ENCODE results near the gene ALG12. TPM values are rescaled to one million over a fixed set of nuclear protein-coding genes. Genes with fewer than 3 reads are reported as not detected.

The ALG12 gene
- total and polyA plus RNA-seq, 2 of the 13 experiments (the other 11 are each of a cell fraction or from before 2014, with no cell fraction given), result 7.8 to 15.8 TPM

DNA sequence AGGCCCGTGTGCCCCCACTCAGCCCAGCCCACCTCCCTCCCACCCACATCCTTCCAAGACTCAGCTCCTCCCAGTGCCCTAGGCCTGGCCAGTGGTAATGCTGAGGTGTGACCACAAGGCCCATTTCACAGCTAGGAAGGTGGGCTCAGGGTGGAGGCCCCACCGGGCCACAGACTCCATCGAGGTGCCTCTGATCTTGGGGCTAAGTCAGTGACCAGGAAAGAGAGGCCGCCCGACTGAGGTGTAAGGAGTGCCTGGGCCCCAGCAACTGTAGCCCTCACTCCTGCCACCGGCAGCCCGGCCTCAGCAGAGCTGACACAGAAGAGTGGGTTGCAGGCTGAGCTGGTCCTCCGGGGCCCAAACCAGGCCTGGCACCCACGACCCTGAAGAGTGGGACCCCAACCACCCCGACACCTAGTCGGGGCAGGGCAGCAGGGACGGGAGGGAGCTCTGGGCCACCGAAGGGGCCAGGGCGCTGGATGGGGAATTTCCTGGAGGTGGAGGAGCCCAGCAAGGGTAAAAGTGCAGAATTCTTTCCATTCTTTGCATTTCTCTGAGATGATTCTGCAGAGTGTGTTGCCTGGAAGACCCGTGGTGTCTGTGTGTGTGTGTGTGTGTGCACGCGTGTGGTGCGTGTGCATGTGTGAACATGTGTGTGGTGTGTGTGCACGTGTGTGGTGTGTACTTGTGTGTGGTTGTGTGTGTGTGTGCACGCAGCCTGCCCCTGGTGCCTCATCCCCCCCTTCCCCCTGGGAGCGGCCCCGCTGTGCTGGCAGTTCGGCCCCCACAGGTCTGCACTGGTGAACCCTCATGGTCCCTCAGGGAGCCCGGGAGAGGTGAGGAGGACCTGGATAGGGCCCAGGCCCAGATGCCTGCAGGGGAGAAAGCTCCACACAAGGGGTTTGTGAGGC lies 34.0 kb upstream of the ALG12 start (continued):
- TF ChIP-seq PRDM4 (CRISPR knock-in tag; IDR thresholded peaks at IDR 0.05; ENCODE audit: borderline replicate concordance), result no peak
- TF ChIP-seq NFKBIZ (CRISPR knock-in tag; IDR thresholded peaks at IDR 0.05), result 0 out of 2 replicates have a peak, but pooled peaks have one; percentile 56
- no peak; the same call in 1 of the 2 replicates for TF ChIP-seq FOSL1 (CRISPR knock-in tag; IDR thresholded peaks at IDR 0.05; ENCODE audit: borderline replicate concordance)
- TF ChIP-seq ZBTB20 (CRISPR knock-in tag; IDR thresholded peaks at IDR 0.05; ENCODE audit: borderline replicate concordance, low read depth), result peak; percentile 75; the same call in 1 of the 2 replicates
- TF ChIP-seq, protein P1, sequence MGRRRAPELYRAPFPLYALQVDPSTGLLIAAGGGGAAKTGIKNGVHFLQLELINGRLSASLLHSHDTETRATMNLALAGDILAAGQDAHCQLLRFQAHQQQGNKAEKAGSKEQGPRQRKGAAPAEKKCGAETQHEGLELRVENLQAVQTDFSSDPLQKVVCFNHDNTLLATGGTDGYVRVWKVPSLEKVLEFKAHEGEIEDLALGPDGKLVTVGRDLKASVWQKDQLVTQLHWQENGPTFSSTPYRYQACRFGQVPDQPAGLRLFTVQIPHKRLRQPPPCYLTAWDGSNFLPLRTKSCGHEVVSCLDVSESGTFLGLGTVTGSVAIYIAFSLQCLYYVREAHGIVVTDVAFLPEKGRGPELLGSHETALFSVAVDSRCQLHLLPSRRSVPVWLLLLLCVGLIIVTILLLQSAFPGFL (CRISPR knock-in tag; IDR thresholded peaks at IDR 0.05), result no peak
- TF ChIP-seq ZFX (CRISPR knock-in tag; IDR thresholded peaks at IDR 0.05; ENCODE audit: low read depth), result peak; percentile 73
- TF ChIP-seq IRX3 (CRISPR knock-in tag; IDR thresholded peaks at IDR 0.05; ENCODE audit: borderline replicate concordance, low read depth), result no peak
- TF ChIP-seq ZNF562 (CRISPR knock-in tag; IDR thresholded peaks at IDR 0.05; ENCODE audit: borderline replicate concordance), result no peak
- TF ChIP-seq, protein P2, sequence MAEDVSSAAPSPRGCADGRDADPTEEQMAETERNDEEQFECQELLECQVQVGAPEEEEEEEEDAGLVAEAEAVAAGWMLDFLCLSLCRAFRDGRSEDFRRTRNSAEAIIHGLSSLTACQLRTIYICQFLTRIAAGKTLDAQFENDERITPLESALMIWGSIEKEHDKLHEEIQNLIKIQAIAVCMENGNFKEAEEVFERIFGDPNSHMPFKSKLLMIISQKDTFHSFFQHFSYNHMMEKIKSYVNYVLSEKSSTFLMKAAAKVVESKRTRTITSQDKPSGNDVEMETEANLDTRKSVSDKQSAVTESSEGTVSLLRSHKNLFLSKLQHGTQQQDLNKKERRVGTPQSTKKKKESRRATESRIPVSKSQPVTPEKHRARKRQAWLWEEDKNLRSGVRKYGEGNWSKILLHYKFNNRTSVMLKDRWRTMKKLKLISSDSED (CRISPR knock-in tag; IDR thresholded peaks at IDR 0.05), result no peak
- TF ChIP-seq MBD4 (IDR thresholded peaks at IDR 0.05; ENCODE audit: borderline replicate concordance, low read length), result no peak
- 0 out of 2 replicates have a peak, but pooled peaks have one; percentile 37 for TF ChIP-seq ZKSCAN8 (CRISPR knock-in tag; IDR thresholded peaks at IDR 0.05; ENCODE audit: borderline replicate concordance)
- TF ChIP-seq ZNF652 (CRISPR knock-in tag; IDR thresholded peaks at IDR 0.05; ENCODE audit: borderline replicate concordance, low read depth), result no peak
- TF ChIP-seq ZKSCAN5 (CRISPR knock-in tag; IDR thresholded peaks at IDR 0.05), result no peak
- TF ChIP-seq ZNF232 (CRISPR knock-in tag; IDR thresholded peaks at IDR 0.05; ENCODE audit: borderline replicate concordance), result no peak
- no peak for TF ChIP-seq RBAK (CRISPR knock-in tag; IDR thresholded peaks at IDR 0.05)
- no peak for TF ChIP-seq MTF1 (CRISPR knock-in tag; IDR thresholded peaks at IDR 0.05)
- TF ChIP-seq MED8 (CRISPR knock-in tag; IDR thresholded peaks at IDR 0.05; ENCODE audit: insufficient replicate concordance), result no peak
- TF ChIP-seq SYNCRIP (IDR thresholded peaks at IDR 0.05; ENCODE audit: insufficient read depth, low read depth, low read length), result no peak
- TF ChIP-seq ZNF441 (CRISPR knock-in tag; IDR thresholded peaks at IDR 0.05; ENCODE audit: borderline replicate concordance), result no peak
- TF ChIP-seq, protein P3, sequence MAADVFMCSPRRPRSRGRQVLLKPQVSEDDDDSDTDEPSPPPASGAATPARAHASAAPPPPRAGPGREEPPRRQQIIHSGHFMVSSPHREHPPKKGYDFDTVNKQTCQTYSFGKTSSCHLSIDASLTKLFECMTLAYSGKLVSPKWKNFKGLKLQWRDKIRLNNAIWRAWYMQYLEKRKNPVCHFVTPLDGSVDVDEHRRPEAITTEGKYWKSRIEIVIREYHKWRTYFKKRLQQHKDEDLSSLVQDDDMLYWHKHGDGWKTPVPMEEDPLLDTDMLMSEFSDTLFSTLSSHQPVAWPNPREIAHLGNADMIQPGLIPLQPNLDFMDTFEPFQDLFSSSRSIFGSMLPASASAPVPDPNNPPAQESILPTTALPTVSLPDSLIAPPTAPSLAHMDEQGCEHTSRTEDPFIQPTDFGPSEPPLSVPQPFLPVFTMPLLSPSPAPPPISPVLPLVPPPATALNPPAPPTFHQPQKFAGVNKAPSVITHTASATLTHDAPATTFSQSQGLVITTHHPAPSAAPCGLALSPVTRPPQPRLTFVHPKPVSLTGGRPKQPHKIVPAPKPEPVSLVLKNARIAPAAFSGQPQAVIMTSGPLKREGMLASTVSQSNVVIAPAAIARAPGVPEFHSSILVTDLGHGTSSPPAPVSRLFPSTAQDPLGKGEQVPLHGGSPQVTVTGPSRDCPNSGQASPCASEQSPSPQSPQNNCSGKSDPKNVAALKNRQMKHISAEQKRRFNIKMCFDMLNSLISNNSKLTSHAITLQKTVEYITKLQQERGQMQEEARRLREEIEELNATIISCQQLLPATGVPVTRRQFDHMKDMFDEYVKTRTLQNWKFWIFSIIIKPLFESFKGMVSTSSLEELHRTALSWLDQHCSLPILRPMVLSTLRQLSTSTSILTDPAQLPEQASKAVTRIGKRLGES (CRISPR knock-in tag; IDR thresholded peaks at IDR 0.05; ENCODE audit: borderline replicate concordance), result peak; percentile 76; the same call in 1 of the 2 replicates
- no peak for TF ChIP-seq NR1H2 (CRISPR knock-in tag; IDR thresholded peaks at IDR 0.05; ENCODE audit: borderline replicate concordance, low read depth)
